ENCODE data around the gene TAF1C.
"Not testable (repeated sequence)": the region's sequence is repeated elsewhere in the genome, so short reads cannot be mapped to it uniquely, and the experiment has no call there.

TAF1C gene

GRCh38 chr16:84209989-84210388 is 23.1 kb upstream of the TAF1C start:
- in situ Hi-C loops (cut with MboI; ENCODE audit: low sequenced_read_pairs) = no loop called here

DNA sequence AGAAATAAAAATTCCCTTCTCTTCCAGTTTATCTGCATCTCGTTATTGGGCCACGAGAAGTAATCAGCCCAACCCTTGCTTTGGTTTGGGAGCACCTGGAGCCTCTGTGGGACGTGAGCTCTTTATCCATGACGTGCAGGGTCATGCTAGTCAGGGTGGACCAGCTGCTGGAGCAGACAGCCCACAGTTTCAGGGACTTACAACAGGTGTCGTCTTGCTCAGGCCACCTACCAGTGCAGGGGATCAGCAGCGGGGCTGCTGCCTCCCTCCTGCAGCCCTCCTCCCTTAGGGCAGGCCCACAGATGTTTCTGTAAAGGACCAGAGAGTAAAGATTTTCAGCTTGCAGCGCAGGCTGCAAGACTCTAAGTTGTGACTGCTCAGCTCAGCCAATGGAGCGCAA is 21.0 kb upstream of the TAF1C start:
- in situ Hi-C loops (cut with MboI; ENCODE audit: low sequenced_read_pairs) = no loop called here

GRCh38 chr16:84207251-84207650 is 20.4 kb upstream of the TAF1C start:
- in situ Hi-C loops (cut with MboI; ENCODE audit: low sequenced_read_pairs) = no loop called here

DNA sequence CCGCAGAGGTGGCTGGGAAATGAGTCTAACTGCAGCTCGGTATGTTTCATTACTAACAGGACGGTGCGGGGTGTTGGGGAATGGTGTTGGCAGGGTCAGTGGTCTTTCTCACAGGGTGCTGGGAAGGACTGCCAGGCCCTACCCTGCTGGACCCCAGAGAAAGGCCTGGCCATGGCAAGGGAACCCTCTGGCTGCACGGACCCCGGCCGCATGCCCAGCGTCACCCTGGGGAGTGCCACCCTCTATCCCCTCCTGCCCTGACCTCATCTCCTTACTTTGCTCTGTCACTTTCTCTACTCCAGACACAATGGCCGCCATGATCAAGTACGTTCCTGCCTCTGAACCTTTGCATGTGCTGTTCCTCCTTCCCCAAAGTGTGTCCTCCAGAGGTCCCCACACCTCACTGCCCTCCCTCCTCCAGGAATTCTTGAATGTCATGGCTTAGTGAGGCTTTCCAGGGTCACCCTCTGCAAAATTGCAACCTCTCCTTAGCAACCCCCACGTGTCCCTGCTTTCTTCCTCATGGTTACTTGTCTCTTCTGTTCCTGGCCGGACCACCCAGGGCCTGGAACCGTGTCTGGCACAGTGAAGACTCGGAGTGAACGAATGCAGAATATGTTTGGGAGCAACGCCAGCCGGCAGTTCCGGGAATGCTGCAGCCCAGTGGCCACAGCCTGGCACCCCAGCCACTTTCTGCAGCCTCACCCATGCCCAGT is 19.3 kb upstream of the TAF1C start:
- in situ Hi-C loops (cut with MboI; ENCODE audit: low sequenced_read_pairs) = no loop called here

GRCh38 chr16:84205123-84205522 is 18.3 kb upstream of the TAF1C start:
- in situ Hi-C loops (cut with MboI; ENCODE audit: low sequenced_read_pairs) = not testable (repeated sequence)

- in situ Hi-C loops (cut with MboI; ENCODE audit: low sequenced_read_pairs) = not testable (repeated sequence)
Observed at GRCh38 chr16:84204551-84204950, 17.7 kb upstream of the TAF1C start.

- in situ Hi-C loops (cut with MboI; ENCODE audit: low sequenced_read_pairs) = loop anchor here (25.0 kb wide), 1 partner anchor 238 kb away; the partner anchor contains the start of genes NECAB2 and OSGIN1
Observed at GRCh38 chr16:84199861-84200260, 13.0 kb upstream of the TAF1C start.

DNA sequence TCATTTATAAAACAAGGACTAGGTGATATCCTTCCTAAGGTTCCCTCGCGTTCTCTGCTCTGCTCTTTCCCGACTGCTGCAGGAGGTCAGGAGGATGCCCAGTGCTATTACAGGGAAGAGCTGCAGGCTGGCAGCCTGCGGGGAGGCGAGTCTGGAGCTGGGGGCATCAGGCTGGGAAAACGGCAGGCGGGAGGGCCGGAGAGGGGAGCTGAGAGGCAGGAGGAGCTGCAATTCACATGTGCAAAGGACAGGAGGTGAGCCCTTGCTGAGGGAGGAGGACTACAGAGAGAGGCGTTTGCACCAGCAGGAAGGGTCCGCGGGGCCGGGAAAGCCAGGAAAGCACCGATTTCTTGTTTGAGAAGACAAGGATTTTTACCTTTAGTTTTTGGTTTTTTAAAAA is 12.2 kb upstream of the TAF1C start:
- in situ Hi-C loops (cut with MboI; ENCODE audit: low sequenced_read_pairs) = loop anchor here (25.0 kb wide), 1 partner anchor 237 kb away; the partner anchor contains the start of genes NECAB2 and OSGIN1

DNA sequence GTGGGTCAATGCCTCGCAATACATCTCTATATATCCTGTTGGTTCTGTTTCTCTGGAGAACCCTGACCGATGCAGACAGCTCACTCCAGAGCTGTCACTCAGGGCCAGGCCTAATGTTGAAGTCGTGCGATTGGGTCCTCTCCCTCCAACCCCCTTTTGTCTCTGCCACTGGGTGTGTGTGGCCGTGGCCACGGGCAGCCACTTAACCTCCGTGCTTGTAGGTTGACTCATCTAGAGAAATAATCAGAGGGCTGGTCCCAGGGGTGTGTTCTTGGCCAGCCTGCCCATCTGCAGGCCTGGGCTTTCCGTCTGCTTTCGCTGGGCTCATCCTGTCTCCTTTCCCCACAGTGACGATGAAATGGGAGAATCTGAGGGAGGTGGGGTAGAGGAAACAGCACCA is 11.5 kb upstream of the TAF1C start:
- in situ Hi-C loops (cut with MboI; ENCODE audit: low sequenced_read_pairs) = loop anchor here (25.0 kb wide), 1 partner anchor 236 kb away; the partner anchor contains the start of genes NECAB2 and OSGIN1

- in situ Hi-C loops (cut with MboI; ENCODE audit: low sequenced_read_pairs) = loop anchor here (25.0 kb wide), 1 partner anchor 235 kb away; the partner anchor contains the start of genes NECAB2 and OSGIN1
Observed at GRCh38 chr16:84197466-84198128, 10.7 kb upstream of the TAF1C start.

GRCh38 chr16:84196727-84197394 is 10.0 kb upstream of the TAF1C start:
- in situ Hi-C loops (cut with MboI; ENCODE audit: low sequenced_read_pairs) = loop anchor here (25.0 kb wide), 1 partner anchor 235 kb away; the partner anchor contains the start of genes NECAB2 and OSGIN1

DNA sequence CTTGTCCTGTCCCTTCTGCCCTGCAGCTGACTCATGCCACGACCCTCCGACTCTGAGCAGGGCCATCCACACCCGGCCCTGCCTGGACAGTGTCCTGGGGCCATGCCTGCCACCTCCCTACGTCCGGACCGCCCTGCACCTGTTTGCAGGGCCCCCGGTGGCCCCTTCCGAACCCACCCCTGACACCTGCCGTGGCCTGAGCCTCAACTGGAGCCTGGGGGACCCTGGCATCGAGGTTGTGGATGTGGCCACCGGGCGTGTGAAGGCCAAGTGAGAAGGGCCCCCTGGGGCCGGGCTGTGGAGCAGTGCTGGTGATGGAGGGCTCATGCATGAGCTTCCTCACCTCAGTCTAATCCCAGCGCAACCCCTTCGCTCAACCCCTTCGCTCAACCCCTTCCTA is 9.2 kb upstream of the TAF1C start:
- in situ Hi-C loops (cut with MboI; ENCODE audit: low sequenced_read_pairs) = loop anchor here (25.0 kb wide), 1 partner anchor 234 kb away; the partner anchor contains the start of genes NECAB2 and OSGIN1

- in situ Hi-C loops (cut with MboI; ENCODE audit: low sequenced_read_pairs) = loop anchor here (25.0 kb wide), 1 partner anchor 233 kb away; the partner anchor contains the start of genes NECAB2 and OSGIN1
Observed at GRCh38 chr16:84195201-84196093, 8.6 kb upstream of the TAF1C start.

- in situ Hi-C loops (cut with MboI; ENCODE audit: low sequenced_read_pairs) = loop anchor here (25.0 kb wide), 1 partner anchor 232 kb away; the partner anchor contains the start of genes NECAB2 and OSGIN1
Observed at GRCh38 chr16:84194470-84195200, 7.8 kb upstream of the TAF1C start.

DNA sequence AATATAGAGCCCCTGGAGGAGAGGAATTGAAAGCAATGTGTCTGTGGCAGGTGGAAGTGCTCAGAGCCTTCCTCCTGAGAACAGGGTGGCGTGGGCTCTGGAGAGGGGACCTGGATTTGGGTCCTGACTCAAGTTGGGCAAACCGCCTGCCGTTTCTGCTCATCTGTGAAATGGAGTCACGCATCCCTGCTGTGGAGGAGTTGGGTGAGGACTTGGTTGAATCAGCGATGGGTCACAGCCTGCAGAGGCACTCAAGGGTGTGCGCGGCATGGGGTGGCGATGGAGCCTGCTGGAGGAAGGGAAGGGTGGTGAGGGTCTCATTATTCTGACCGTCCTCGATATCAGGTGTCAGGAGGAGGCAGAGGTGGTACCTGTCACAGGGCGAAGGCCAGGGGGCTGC is 7.2 kb upstream of the TAF1C start:
- in situ Hi-C loops (cut with MboI; ENCODE audit: low sequenced_read_pairs) = loop anchor here (25.0 kb wide), 1 partner anchor 232 kb away; the partner anchor contains the start of genes NECAB2 and OSGIN1

DNA sequence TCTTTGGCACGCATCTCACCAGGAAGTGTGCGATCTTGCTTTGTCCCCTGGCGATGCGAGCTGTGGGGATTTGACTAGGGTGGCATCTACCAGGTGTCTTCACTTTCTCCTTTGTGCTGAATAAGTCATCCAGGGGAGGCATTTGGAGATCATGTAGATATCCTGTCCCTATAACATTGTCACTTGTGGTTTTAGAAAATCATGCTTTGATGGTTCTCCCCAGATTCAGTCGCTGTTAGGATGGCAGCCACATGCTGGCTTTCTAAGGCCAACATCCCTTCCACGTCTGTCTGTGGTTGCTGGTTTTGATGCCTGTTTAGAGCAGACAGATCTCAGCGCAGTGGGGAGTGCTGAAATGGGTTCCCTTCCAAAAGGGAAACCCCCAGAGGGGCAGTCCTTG is 6.6 kb upstream of the TAF1C start:
- in situ Hi-C loops (cut with MboI; ENCODE audit: low sequenced_read_pairs) = loop anchor here (25.0 kb wide), 1 partner anchor 231 kb away; the partner anchor contains the start of genes NECAB2 and OSGIN1

- in situ Hi-C loops (cut with MboI; ENCODE audit: low sequenced_read_pairs) = loop anchor here (25.0 kb wide), 1 partner anchor 229 kb away; the partner anchor contains the start of genes NECAB2 and OSGIN1
Observed at GRCh38 chr16:84191466-84191865, 4.6 kb upstream of the TAF1C start.

DNA sequence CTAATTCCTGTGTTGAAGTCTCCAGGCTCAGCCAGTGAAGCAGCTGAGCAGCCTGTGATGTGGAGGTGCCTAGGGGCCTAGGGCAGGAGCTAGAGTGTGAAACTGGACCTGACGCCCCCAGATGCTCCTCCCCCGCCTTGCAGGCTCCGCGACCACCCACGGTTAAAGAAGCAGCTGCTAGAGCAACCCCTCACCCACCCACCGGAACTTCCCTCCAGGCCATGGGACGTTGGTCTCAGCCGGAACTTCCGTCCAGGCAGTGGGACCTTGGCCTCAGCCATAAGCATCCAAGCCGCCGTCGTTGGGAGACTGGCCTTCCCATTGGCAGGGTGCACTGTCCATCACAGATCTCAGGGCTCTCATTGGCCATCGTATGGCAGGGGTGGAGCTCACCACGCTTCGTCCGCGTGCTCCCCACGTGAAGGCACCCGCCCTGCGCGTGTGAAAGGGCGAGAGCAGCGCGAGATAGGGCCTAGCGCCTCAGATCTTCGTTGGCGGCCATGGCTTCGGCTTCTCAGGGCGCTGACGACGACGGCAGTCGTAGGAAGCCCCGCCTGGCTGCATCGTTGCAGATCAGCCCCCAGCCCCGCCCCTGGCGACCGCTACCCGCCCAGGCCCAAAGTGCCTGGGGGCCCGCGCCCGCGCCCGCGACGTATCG is 4.0 kb upstream of the TAF1C start, which contains the start of gene ADAD2:
Gene ADAD2 (plus strand): TSS at position 427 of the 658 bp plus-strand sequence. CDS start 74 bp downstream, at position 501.
- in situ Hi-C loops (cut with MboI; ENCODE audit: low sequenced_read_pairs) = loop anchor here (25.0 kb wide), 1 partner anchor 229 kb away; the partner anchor contains the start of genes NECAB2 and OSGIN1

Measured in HL-60/S4 (cell line).